MM.1S (cell line): ENCODE data around the gene DAB2IP.

Experiments used
- DNase-seq: peaks from one replicate; pipeline ENCODE4 v3.0.0-alpha.2; 2015
- H2AFZ ChIP-seq: fragments of 300-600 bp; sonication (generic); 2 replicates; pipeline ENCODE4 v1.6.0; 2016; ENCODE audit warnings: antibody characterized with exemption, low read length
- H3F3A ChIP-seq: fragments of 300-600 bp; sonication (generic); 2 replicates; pipeline ENCODE4 v1.6.1; 2016; ENCODE audit warnings: mild to moderate bottlenecking, antibody characterized with exemption, low read length, moderate library complexity, mixed read lengths; ENCODE audit not compliant: insufficient read depth
- H3K27ac ChIP-seq: fragments of 300-600 bp; sonication (generic); 2 replicates; pipeline ENCODE4 v1.5.1; 2016; ENCODE audit warnings: mild to moderate bottlenecking, low read length
- H3K27me3 ChIP-seq: fragments of 300-600 bp; sonication (generic); replicated peaks from 2 replicates; pipeline ENCODE4 v1.6.0; 2016; ENCODE audit warnings: low read length; ENCODE audit not compliant: insufficient read depth
- H3K36me3 ChIP-seq: fragments of 300-600 bp; sonication (generic); replicated peaks from 2 replicates; pipeline ENCODE4 v1.6.1; 2016; ENCODE audit warnings: mild to moderate bottlenecking, low read length, mixed read lengths; ENCODE audit not compliant: insufficient read depth
- H3K4me1 ChIP-seq: fragments of 300-600 bp; sonication (generic); 2 replicates; pipeline ENCODE4 v1.6.1; 2016; ENCODE audit warnings: low read length, mixed read lengths
- H3K4me2 ChIP-seq: fragments of 300-600 bp; sonication (generic); 2 replicates; pipeline ENCODE4 v1.6.0; 2016; ENCODE audit warnings: low read depth, low read length
- H3K4me3 ChIP-seq: fragments of 300-600 bp; sonication (generic); 2 replicates; pipeline ENCODE4 v1.5.1; 2016; ENCODE audit warnings: low read length, mixed read lengths
- H3K79me2 ChIP-seq: fragments of 300-600 bp; sonication (generic); 2 replicates; pipeline ENCODE4 v1.6.1; 2016; ENCODE audit warnings: mixed run types, low read length, mixed read lengths
- H3K9ac ChIP-seq: fragments of 300-600 bp; sonication (generic); 2 replicates; pipeline ENCODE4 v1.6.1; 2016; ENCODE audit warnings: low read length, mixed read lengths
- H3K9me2 ChIP-seq: fragments of 300-600 bp; sonication (generic); replicated peaks from 2 replicates; pipeline ENCODE4 v1.6.1; 2016; ENCODE audit warnings: mild to moderate bottlenecking, low read length, mixed read lengths; ENCODE audit not compliant: insufficient read depth
- H3K9me3 ChIP-seq: fragments of 300-600 bp; sonication (generic); replicated peaks from 2 replicates; pipeline ENCODE4 v1.6.1; 2016; ENCODE audit warnings: mild to moderate bottlenecking, low read length, mixed read lengths; ENCODE audit not compliant: insufficient read depth
- H4K20me1 ChIP-seq: fragments of 300-600 bp; sonication (generic); 2 replicates; pipeline ENCODE4 v1.6.1; 2016; ENCODE audit warnings: mild to moderate bottlenecking, low read length, moderate library complexity, mixed read lengths; ENCODE audit not compliant: insufficient read depth
- CTCF ChIP-seq: fragments of 300-600 bp; sonication (generic); IDR thresholded peaks from 2 replicates; pipeline ENCODE4 v1.5.1; 2016; ENCODE audit warnings: antibody characterized with exemption, low read length, mixed read lengths
- EZH2 ChIP-seq: fragments of 300-600 bp; sonication (generic); optimal IDR thresholded peaks from 2 replicates; pipeline ENCODE3; 2017; ENCODE audit warnings: low read depth, mild to moderate bottlenecking, antibody characterized with exemption, low read length, mixed read lengths
- EZH2phosphoT487 ChIP-seq: fragments of 300-600 bp; sonication (generic); IDR thresholded peaks from 2 replicates; pipeline ENCODE4 v1.6.1; 2018; ENCODE audit warnings: antibody characterized with exemption, low read length

Gene DAB2IP

DNA sequence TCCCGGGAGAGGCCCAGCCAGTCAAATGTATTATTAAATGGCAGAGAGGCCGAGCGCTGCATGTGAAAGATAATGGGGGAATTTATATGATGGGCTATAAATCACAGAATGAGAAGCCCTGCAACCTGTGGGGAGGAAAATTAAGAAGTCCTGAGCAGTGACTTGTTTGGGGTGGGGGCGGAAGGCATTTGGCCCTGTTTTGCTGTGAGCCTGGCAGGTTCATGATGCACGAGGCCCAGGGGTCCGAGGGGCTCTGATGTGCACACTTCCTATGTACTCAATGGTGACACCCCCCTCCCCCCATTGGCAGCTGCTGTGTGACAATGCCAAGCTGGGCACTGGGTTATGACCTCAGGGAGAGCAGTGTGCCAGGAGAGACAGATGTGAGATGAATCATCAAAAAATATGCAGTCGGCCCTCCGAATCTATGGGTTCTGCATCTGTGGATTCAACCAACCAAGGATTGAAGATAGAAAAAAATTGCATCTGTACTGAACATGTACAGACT lies 13.7 kb upstream of the DAB2IP start:
- Histone ChIP-seq H3K9ac (no peak overlapping the region), H3K4me1 (no peaks in the 10 kb centered on the region), H3K4me2 (no peak overlapping the region), H3K27me3 (peaks cover 2% of the 10 kb centered on the region; the same call in 1 of the 2 replicates), H3F3A (no peaks in the 10 kb centered on the region), H2AFZ (no peak overlapping the region), H3K36me3 (no peaks in the 10 kb centered on the region), H3K27ac (no peak overlapping the region), H3K9me3 (no peaks in the 10 kb centered on the region), H3K79me2 (no peaks in the 10 kb centered on the region), H3K9me2 (no peaks in the 10 kb centered on the region), H3K4me3 (no peak overlapping the region), H4K20me1 (no peaks in the 10 kb centered on the region)
- no peak for DNase-seq
- TF ChIP-seq EZH2phosphoT487 (no peak), CTCF (no peak), EZH2 (no peak)

- Histone ChIP-seq H3F3A (no peaks in the 10 kb centered on the region), H3K79me2 (no peaks in the 10 kb centered on the region), H3K4me3 (no peak overlapping the region), H4K20me1 (no peaks in the 10 kb centered on the region), H2AFZ (no peak overlapping the region), H3K9me2 (no peaks in the 10 kb centered on the region), H3K36me3 (no peaks in the 10 kb centered on the region), H3K27me3 (peaks cover 3% of the 10 kb centered on the region; the same call in 1 of the 2 replicates), H3K9ac (no peak overlapping the region), H3K27ac (no peak overlapping the region), H3K4me2 (no peak overlapping the region), H3K9me3 (no peaks in the 10 kb centered on the region), H3K4me1 (no peaks in the 10 kb centered on the region)
- TF ChIP-seq EZH2 (no peak), EZH2phosphoT487 (no peak), CTCF (no peak)
- DNase-seq, result no peak
Observed at GRCh38 chr9:121638399-121638798, 13.0 kb upstream of the DAB2IP start.

DNA sequence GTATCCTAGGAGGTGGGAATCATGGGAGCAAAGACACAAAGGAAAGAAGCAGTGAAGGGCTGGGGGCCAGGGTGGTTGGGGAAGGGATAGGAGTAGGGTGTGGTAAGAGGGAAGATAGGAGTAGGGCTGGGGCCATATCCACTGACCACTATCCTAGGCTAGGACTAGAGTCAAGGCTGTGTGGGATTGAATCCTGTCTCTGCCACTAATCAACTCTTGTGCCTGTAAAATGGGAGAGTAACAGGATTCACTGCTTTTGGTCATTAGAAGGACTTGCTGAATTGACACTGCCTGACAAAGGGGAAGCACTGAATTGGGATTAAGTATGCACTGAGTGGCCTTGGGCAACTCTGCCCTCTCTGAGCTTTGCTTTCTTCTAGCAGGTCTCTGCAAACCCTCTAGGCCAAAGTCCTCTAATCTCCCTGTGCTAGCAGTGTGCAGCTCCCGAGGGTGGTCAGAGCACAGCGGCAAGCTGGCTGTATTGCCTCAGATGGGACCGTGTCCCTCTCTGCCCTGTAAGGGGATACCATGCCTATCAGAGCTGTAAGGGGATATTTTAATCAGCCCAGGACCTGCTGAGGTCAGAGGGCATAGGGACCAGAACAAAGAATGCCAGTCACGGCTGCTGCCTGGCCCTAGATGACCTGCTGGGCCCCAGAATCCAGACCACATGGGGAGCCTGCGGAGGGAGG lies 12.4 kb upstream of the DAB2IP start:
- peaks cover 7% of the 10 kb centered on the region for H3K27me3 ChIP-seq
- H3K36me3 ChIP-seq, result no peaks in the 10 kb centered on the region
- no peak overlapping the region for H2AFZ ChIP-seq
- no peak overlapping the region for H3K4me2 ChIP-seq
- DNase-seq, result no peak
- H3K79me2 ChIP-seq, result no peaks in the 10 kb centered on the region
- no peak overlapping the region for H3K9ac ChIP-seq
- TF ChIP-seq EZH2 (no peak), CTCF (no peak)
- no peaks in the 10 kb centered on the region for H3K9me3 ChIP-seq
- H3K4me3 ChIP-seq, result no peak overlapping the region
- no peaks in the 10 kb centered on the region for H3F3A ChIP-seq
- no peak overlapping the region for H3K27ac ChIP-seq
- no peaks in the 10 kb centered on the region for H3K4me1 ChIP-seq
- H3K9me2 ChIP-seq, result no peaks in the 10 kb centered on the region
- H4K20me1 ChIP-seq, result no peaks in the 10 kb centered on the region
